Type B pancreatic cell (in vitro differentiated cells): Measurements from ENCODE around the gene ZFX. TPM values are rescaled to one million over a fixed set of nuclear protein-coding genes. Genes with fewer than 3 reads are reported as not detected.

Experiments used
- DNase-seq: peaks from one replicate; pipeline ENCODE4 v3.0.0; 2021; ENCODE audit warnings: mixed read lengths; ENCODE audit not compliant: unreplicated experiment; ENCODE audit errors: extremely low spot score
- H3K27ac Mint-ChIP-seq: 2 replicates; pipeline ENCODE4 v1.8.0; 2021; ENCODE audit warnings: mild to moderate bottlenecking, mixed read lengths
- H3K27me3 Mint-ChIP-seq: 2 replicates; pipeline ENCODE4 v1.8.0; 2021; ENCODE audit warnings: mixed read lengths
- H3K36me3 Mint-ChIP-seq: 2 replicates; pipeline ENCODE4 v1.8.0; 2021; ENCODE audit warnings: mixed read lengths
- H3K4me1 Mint-ChIP-seq: one replicate; pipeline ENCODE4 v1.8.0; 2021; ENCODE audit warnings: mixed read lengths; ENCODE audit not compliant: unreplicated experiment
- H3K4me3 Mint-ChIP-seq: 2 replicates; pipeline ENCODE4 v1.8.0; 2021; ENCODE audit warnings: mild to moderate bottlenecking, mixed read lengths
- H3K9me3 Mint-ChIP-seq: 2 replicates; pipeline ENCODE4 v1.8.0; 2021; ENCODE audit warnings: mixed read lengths
- CTCF ChIP-seq: fragments of 200-600 bp; sonication (generic); conservative IDR thresholded peaks from 2 replicates; pipeline ENCODE4 v1.5.0; 2021; ENCODE audit warnings: antibody characterized with exemption, mild to moderate bottlenecking
- total RNA-seq: library from RNA; stranded (reverse); gene quantifications from 2 replicates; pipeline ENCODE4 v1.2.1, GENCODE V29; 2021; ENCODE audit warnings: low replicate concordance

ZFX gene
- total RNA-seq, 1 donor from 2014 or later: 79.7 TPM

DNA sequence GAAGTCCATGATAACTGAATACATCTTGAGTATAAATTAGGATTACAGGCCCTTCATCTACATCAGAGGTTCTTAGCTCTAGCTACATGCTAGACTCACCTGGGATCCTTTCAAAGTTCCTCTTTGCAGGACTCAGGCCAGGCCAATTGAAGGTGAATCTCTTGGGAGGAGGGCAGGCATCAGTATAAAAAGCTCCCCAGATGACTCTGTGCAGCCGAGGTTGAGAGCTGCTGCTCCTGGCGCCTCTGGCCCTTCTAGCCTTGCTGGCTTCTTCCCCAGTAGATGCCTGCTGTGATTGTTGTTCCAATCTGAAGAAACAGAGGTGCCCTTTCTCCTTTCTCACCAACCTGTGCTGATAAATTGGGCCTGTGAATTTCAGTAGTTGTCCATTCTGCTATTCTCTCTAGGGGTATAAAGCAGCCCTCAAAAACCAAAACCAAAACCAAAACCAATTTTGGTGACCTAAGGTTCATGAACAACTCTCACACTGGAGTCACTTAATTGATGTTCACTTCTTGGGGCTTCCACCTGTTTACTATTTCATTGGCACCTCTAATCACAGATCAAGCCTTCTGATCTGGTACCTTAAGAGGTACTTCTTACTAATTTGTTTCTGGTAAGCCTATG, 85.7 kb downstream of the ZFX start:
- no peaks in the 10 kb centered on the region for H3K36me3 Mint-ChIP-seq
- TF ChIP-seq CTCF: no peak
- no peak for DNase-seq
- H3K9me3 Mint-ChIP-seq: no peaks in the 10 kb centered on the region
- no peaks in the 10 kb centered on the region for H3K27me3 Mint-ChIP-seq
- H3K4me3 Mint-ChIP-seq: no peak overlapping the region
- H3K27ac Mint-ChIP-seq: no peak overlapping the region
- H3K4me1 Mint-ChIP-seq: peaks cover 6% of the 10 kb centered on the region

GRCh38 chrX:24241822-24242648, 92.5 kb downstream of the ZFX start:
- H3K9me3 Mint-ChIP-seq: no peaks in the 10 kb centered on the region
- H3K27me3 Mint-ChIP-seq: peaks cover 7% of the 10 kb centered on the region
- peak; percentile 73 for TF ChIP-seq CTCF
- peak overlapping the region; percentile 38 for H3K27ac Mint-ChIP-seq
- H3K4me3 Mint-ChIP-seq: no peak overlapping the region
- H3K36me3 Mint-ChIP-seq: no peaks in the 10 kb centered on the region
- DNase-seq: no peak
- peaks cover 22% of the 10 kb centered on the region for H3K4me1 Mint-ChIP-seq

DNA sequence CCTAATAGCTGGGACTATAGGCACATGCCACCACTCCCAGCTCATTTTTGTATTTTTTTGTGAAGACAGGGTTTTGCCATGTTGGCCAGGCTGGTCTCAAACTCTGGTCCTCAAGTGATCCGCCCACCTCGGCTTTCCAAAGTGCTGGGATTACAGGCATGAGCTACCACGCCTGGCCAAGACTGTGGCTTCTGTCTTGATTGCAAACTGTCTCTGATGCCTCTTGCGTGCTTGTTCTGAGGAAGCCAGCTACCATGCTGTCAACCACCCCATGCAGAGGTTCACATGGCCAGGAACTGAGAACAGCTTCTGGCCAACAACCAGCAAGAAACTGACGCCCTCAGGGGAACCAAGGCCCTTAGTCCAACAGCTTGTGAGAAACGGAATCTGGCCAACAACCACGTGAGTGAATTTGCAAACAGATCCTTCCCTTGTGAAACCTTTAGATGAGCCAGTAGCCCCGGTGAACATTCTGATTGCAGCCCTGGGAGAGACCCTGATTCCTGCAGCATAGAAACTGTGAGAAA, 93.2 kb downstream of the ZFX start:
- Mint-ChIP-seq H3K4me1 (peaks cover 22% of the 10 kb centered on the region), H3K27ac (no peak overlapping the region), H3K9me3 (no peaks in the 10 kb centered on the region), H3K36me3 (no peaks in the 10 kb centered on the region), H3K27me3 (peaks cover 7% of the 10 kb centered on the region), H3K4me3 (no peak overlapping the region)
- TF ChIP-seq CTCF: no peak
- no peak for DNase-seq

DNA sequence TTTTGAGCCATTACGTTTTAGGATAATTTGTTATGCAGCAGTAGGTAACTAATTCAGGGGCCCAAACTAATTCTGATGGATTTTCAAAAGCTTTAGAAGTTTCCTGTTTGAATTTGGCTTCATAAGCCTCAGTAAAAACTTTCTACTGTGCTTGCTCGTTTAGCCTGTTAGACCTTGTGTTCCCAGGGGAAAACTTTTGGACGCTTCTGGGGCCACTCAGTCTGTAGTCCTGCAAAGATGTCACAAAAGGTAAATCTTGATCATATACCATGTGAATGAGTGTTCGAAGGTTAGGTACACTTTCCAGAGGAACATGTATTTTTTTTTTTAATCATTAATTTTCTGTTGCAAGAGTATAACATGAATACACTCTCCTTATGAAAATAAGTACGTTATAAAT, 93.7 kb downstream of the ZFX start:
- Mint-ChIP-seq H3K4me3 (no peak overlapping the region), H3K36me3 (no peaks in the 10 kb centered on the region), H3K4me1 (peaks cover 22% of the 10 kb centered on the region), H3K9me3 (no peaks in the 10 kb centered on the region), H3K27me3 (peaks cover 7% of the 10 kb centered on the region), H3K27ac (no peak overlapping the region)
- no peak for DNase-seq
- TF ChIP-seq CTCF: no peak

- no peaks in the 10 kb centered on the region for H3K9me3 Mint-ChIP-seq
- peaks cover 22% of the 10 kb centered on the region for H3K4me1 Mint-ChIP-seq
- TF ChIP-seq CTCF: no peak
- DNase-seq: no peak
- H3K4me3 Mint-ChIP-seq: peak overlapping the region; percentile 9
- no peak overlapping the region for H3K27ac Mint-ChIP-seq
- H3K27me3 Mint-ChIP-seq: peaks cover 7% of the 10 kb centered on the region
- H3K36me3 Mint-ChIP-seq: no peaks in the 10 kb centered on the region
Observed at GRCh38 chrX:24243692-24244091, 94.2 kb downstream of the ZFX start.
